Endometrium (tissue), 2 donors: Measurements from ENCODE around the gene LTV1.
"Not testable (repeated sequence)": the region's sequence is repeated elsewhere in the genome, so short reads cannot be mapped to it uniquely, and the experiment has no call there.

ENCODE experiments used
- FAIRE-seq: peaks from 2 replicates; lab custom pipeline; 2012; peaks lifted over from hg19 to GRCh38; lab: Jason Lieb, UNC
- donor health status: control.
- donor health status: control.

LTV1 gene

GRCh38 chr6:143842461-143842901, 657 bp upstream of the LTV1 start:
- FAIRE-seq: no peak

- no peak for FAIRE-seq
These were observed 500 bp downstream of the LTV1 start for GRCh38 chr6:143843677-143843999.

- FAIRE-seq: no peak
These were observed 868 bp downstream of the LTV1 start for GRCh38 chr6:143844006-143844405.

- FAIRE-seq: no peak
These were observed 1.9 kb downstream of the LTV1 start for GRCh38 chr6:143845033-143845432.

GRCh38 chr6:143851706-143852105, 8.6 kb downstream of the LTV1 start:
- not testable (repeated sequence) for FAIRE-seq

- FAIRE-seq: not testable (repeated sequence)
These were observed 11.9 kb downstream of the LTV1 start for GRCh38 chr6:143855057-143855456.

GRCh38 chr6:143856762-143857161, 13.6 kb downstream of the LTV1 start:
- not testable (repeated sequence) for FAIRE-seq

- no peak for FAIRE-seq
These were observed 14.5 kb downstream of the LTV1 start for GRCh38 chr6:143857651-143858050.

GRCh38 chr6:143859891-143860660, 16.9 kb downstream of the LTV1 start:
- no peak for FAIRE-seq

- no peak for FAIRE-seq
These were observed 20.6 kb downstream of the LTV1 start for GRCh38 chr6:143863771-143864170.

GRCh38 chr6:143864234-143864633, 21.1 kb downstream of the LTV1 start, which contains the start of gene ZC2HC1B:
Gene ZC2HC1B (plus strand): TSS chr6:143864474. CDS start chr6:143864540, 66 bp downstream.
- no peak for FAIRE-seq

GRCh38 chr6:143867236-143867635, 24.1 kb downstream of the LTV1 start:
- FAIRE-seq: no peak

- FAIRE-seq: not testable (repeated sequence)
These were observed 25.7 kb downstream of the LTV1 start for GRCh38 chr6:143868808-143869207.

- not testable (repeated sequence) for FAIRE-seq
These were observed 28.1 kb downstream of the LTV1 start for GRCh38 chr6:143871202-143871730.

- FAIRE-seq: no peak
These were observed 29.1 kb downstream of the LTV1 start for GRCh38 chr6:143872201-143872600.

GRCh38 chr6:143873600-143873999, 30.5 kb downstream of the LTV1 start:
- not testable (repeated sequence) for FAIRE-seq

- FAIRE-seq: not testable (repeated sequence)
These were observed 31.4 kb downstream of the LTV1 start for GRCh38 chr6:143874503-143874902.

GRCh38 chr6:143877584-143878271, 34.6 kb downstream of the LTV1 start:
- FAIRE-seq: no peak

GRCh38 chr6:143878272-143878760, 35.2 kb downstream of the LTV1 start:
- no peak for FAIRE-seq

- FAIRE-seq: no peak
These were observed 37.3 kb downstream of the LTV1 start for GRCh38 chr6:143880412-143880811.

- no peak for FAIRE-seq
These were observed 39.3 kb downstream of the LTV1 start for GRCh38 chr6:143882401-143882930.

GRCh38 chr6:143884216-143884900, 41.2 kb downstream of the LTV1 start:
- FAIRE-seq: no peak
